Chondrocyte (in vitro differentiated cells): ENCODE results near the gene ENPP4. TPM values are rescaled to one million over a fixed set of nuclear protein-coding genes. Genes with fewer than 3 reads are reported as not detected.

Experiments
- DNase-seq: peaks from one replicate; pipeline ENCODE4 v3.0.0; 2021; ENCODE audit warnings: mixed read lengths, low spot score
- H3K27ac Mint-ChIP-seq: one replicate; pipeline ENCODE4 v1.8.0; 2021; ENCODE audit warnings: mild to moderate bottlenecking, moderate library complexity, mixed read lengths; ENCODE audit not compliant: unreplicated experiment
- H3K27me3 Mint-ChIP-seq: 2 replicates; pipeline ENCODE4 v1.8.0; 2021; ENCODE audit warnings: low read depth, mixed read lengths
- H3K36me3 Mint-ChIP-seq: 2 replicates; pipeline ENCODE4 v1.8.0; 2021; ENCODE audit warnings: low read depth, mixed read lengths
- H3K4me1 Mint-ChIP-seq: 2 replicates; pipeline ENCODE4 v1.8.0; 2021; ENCODE audit warnings: low read depth, mild to moderate bottlenecking, mixed read lengths
- H3K4me3 Mint-ChIP-seq: one replicate; pipeline ENCODE4 v1.8.0; 2021; ENCODE audit warnings: mild to moderate bottlenecking, moderate library complexity, mixed read lengths; ENCODE audit not compliant: unreplicated experiment
- H3K9me3 Mint-ChIP-seq: 2 replicates; pipeline ENCODE4 v1.8.0; 2021; ENCODE audit warnings: low read depth, mixed read lengths
- CTCF ChIP-seq: fragments of 200-600 bp; sonication (generic); IDR thresholded peaks from 2 replicates; pipeline ENCODE4 v1.5.0; 2021; ENCODE audit warnings: antibody characterized with exemption, mild to moderate bottlenecking, moderate library complexity
- total RNA-seq: library from RNA; stranded (reverse); gene quantifications from 3 replicates; pipeline ENCODE4 v1.2.1, GENCODE V29; 2021

ENPP4 gene
- total RNA-seq, 1 donor from 2014 or later, result 4.9 TPM

- H3K4me1 Mint-ChIP-seq, result peaks cover 20% of the 10 kb centered on the region
- peak; percentile 62 for TF ChIP-seq CTCF
- DNase-seq, result no peak
- no peaks in the 10 kb centered on the region for H3K36me3 Mint-ChIP-seq
- H3K27ac Mint-ChIP-seq, result no peak overlapping the region
- H3K4me3 Mint-ChIP-seq, result no peak overlapping the region
- H3K9me3 Mint-ChIP-seq, result no peaks in the 10 kb centered on the region
- peaks cover 19% of the 10 kb centered on the region for H3K27me3 Mint-ChIP-seq
These were observed 54.3 kb downstream of the ENPP4 start for GRCh38 chr6:46184114-46184513.

GRCh38 chr6:46186583-46186982, 56.8 kb downstream of the ENPP4 start:
- peaks cover 20% of the 10 kb centered on the region for H3K4me1 Mint-ChIP-seq
- no peak for TF ChIP-seq CTCF

GRCh38 chr6:46189726-46190125, 59.9 kb downstream of the ENPP4 start:
- Mint-ChIP-seq H3K36me3 (no peaks in the 10 kb centered on the region), H3K4me3 (no peak overlapping the region), H3K27me3 (peaks cover 12% of the 10 kb centered on the region), H3K9me3 (peaks cover 2% of the 10 kb centered on the region), H3K4me1 (peaks cover 16% of the 10 kb centered on the region), H3K27ac (no peak overlapping the region)
- no peak for DNase-seq
- no peak for TF ChIP-seq CTCF

More at GRCh38 chr6:46186583-46186982, 56.8 kb downstream of the ENPP4 start:
- no peaks in the 10 kb centered on the region for H3K36me3 Mint-ChIP-seq
- H3K4me3 Mint-ChIP-seq, result no peak overlapping the region
- H3K27me3 Mint-ChIP-seq, result peaks cover 11% of the 10 kb centered on the region
- no peak for DNase-seq
- no peak overlapping the region for H3K27ac Mint-ChIP-seq
- H3K9me3 Mint-ChIP-seq, result no peaks in the 10 kb centered on the region

- TF ChIP-seq CTCF, result no peak
These were observed 61.1 kb downstream of the ENPP4 start for GRCh38 chr6:46190889-46191288.

GRCh38 chr6:46191961-46192360, 62.2 kb downstream of the ENPP4 start:
- peaks cover 11% of the 10 kb centered on the region for H3K27me3 Mint-ChIP-seq
- no peaks in the 10 kb centered on the region for H3K36me3 Mint-ChIP-seq
- no peak overlapping the region for H3K27ac Mint-ChIP-seq
- no peak for DNase-seq
- no peak overlapping the region for H3K4me3 Mint-ChIP-seq
- H3K9me3 Mint-ChIP-seq, result peaks cover 2% of the 10 kb centered on the region
- TF ChIP-seq CTCF, result no peak
- peaks cover 7% of the 10 kb centered on the region for H3K4me1 Mint-ChIP-seq

More at GRCh38 chr6:46190889-46191288, 61.1 kb downstream of the ENPP4 start:
- Mint-ChIP-seq H3K27ac (no peak overlapping the region), H3K4me3 (no peak overlapping the region), H3K27me3 (peaks cover 11% of the 10 kb centered on the region), H3K36me3 (no peaks in the 10 kb centered on the region), H3K4me1 (peaks cover 14% of the 10 kb centered on the region), H3K9me3 (peaks cover 2% of the 10 kb centered on the region)
- DNase-seq, result no peak

Other genes starting within 250 kb of the ENPP4 start
- gene CLIC5, start 114.1 kb upstream of the ENPP4 start, total RNA-seq, result not detected in 3 replicates
- gene ENPP5, start 41.0 kb downstream of the ENPP4 start, total RNA-seq, result 0.12 to 0.28 TPM in 2 of 3 replicates, not detected in the other